Thyroid gland (tissue), 4 donors: ENCODE data around the gene FBXL22. TPM values are rescaled to one million over a fixed set of nuclear protein-coding genes. Genes with fewer than 3 reads are reported as not detected.

Experiments used
- DNase-seq, 2 donors: peaks; one replicate each; pipeline ENCODE4 v3.0.0-alpha.2; 2019
- H3K27ac ChIP-seq, 3 donors: fragments of 200-600 bp; sonication (generic); 1 replicate in 2 of 3; 2 replicates in 1 of 3; pipeline ENCODE4 v1.5.1; 2016 to 2019; ENCODE audit warnings: mild to moderate bottlenecking in 1 of 3, moderate library complexity in 1 of 3
- H3K27me3 ChIP-seq: fragments of 200-600 bp; sonication (generic); one replicate; pipeline ENCODE4 v1.5.1; 2019
- H3K36me3 ChIP-seq, 2 donors: fragments of 200-600 bp; sonication (generic); one replicate each; pipeline ENCODE4 v1.5.1; 2016 to 2019
- H3K4me1 ChIP-seq, 2 donors: fragments of 200-600 bp; sonication (generic); one replicate each; pipeline ENCODE4 v1.5.1; 2017 to 2019
- H3K4me3 ChIP-seq, 3 donors: fragments of 200-600 bp; sonication (generic); replicated peaks in 1 of 3; 1 replicate in 2 of 3; 2 replicates in 1 of 3; pipeline ENCODE4 v1.5.1; 2016; ENCODE audit warnings: mild to moderate bottlenecking in 1 of 3
- H3K9me3 ChIP-seq: fragments of 200-600 bp; sonication (generic); one replicate; pipeline ENCODE4 v1.5.1; 2017
- POLR2A ChIP-seq, 2 donors: fragments of 450-650 bp; IDR thresholded peaks; one replicate each; pipeline ENCODE4 v1.6.1; 2017; ENCODE audit warnings: antibody characterized with exemption in 2 of 2, mild to moderate bottlenecking in 2 of 2, moderate library complexity in 1 of 2
- WGBS, 2 donors: methylation state at CpG; one replicate each; pipeline ENCODE4 v1.1.5; 2017; 5-methylcytosine and 5-hydroxymethylcytosine counted together
- intact Hi-C: fragments of 100-400 bp; cut with DNase I; formaldehyde crosslinking; loops from one replicate; pipeline ENCODE4 v1.15.1; 2023
- total RNA-seq, 4 donors: library from RNA; depleted of rRNA; stranded (reverse); fragments of >200 nt; gene quantifications; one replicate each; pipeline ENCODE4 v1.2.3, GENCODE V29; 2016
- TF ChIP-seq, protein P1 (sequence below), 6 experiments: fragments of 200-600 bp in 3 of 6; fragments of 450-650 bp in 3 of 6; sonication (generic) in 3 of 6; IDR thresholded peaks; one replicate each; pipeline ENCODE4 v1.5.1; 2016 to 2019; ENCODE audit warnings: antibody characterized with exemption in 6 of 6, mild to moderate bottlenecking in 2 of 6, inconsistent platforms in 1 of 6, moderate library complexity in 1 of 6

The FBXL22 gene
- total RNA-seq, 4 donors from 2014 or later: 0.92 to 3.8 (median 2.3) TPM

DNA sequence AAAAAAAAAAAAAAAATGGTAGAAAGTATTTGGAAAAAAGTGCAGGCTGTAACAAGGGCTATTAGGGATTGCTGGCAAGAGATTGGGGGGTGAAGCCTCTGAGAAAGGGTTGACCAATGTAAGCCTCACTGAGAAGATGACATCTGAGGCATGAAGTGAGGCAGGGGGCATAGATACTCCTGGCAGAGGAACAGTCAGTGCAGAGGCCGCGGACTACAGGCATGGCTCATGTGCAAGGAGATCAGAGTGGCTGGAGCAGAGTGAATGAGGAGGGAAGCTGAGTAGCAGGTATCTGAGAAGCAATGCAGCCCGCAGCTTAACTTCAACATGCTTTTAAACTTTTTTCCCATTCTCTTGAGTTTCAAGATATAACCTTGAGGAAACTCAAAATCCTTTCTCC, 5.4 kb downstream of the FBXL22 start:
- Histone ChIP-seq H3K27ac (no peak overlapping the region), H3K9me3 (no peaks in the 10 kb centered on the region), H3K4me3 (no peak overlapping the region), H3K4me1 (peaks cover 22 to 32% of the 10 kb centered on the region in 2 donors), H3K36me3 (peaks cover 1 to 4% of the 10 kb centered on the region in 2 donors), H3K27me3 (no peaks in the 10 kb centered on the region)
- no peak for TF ChIP-seq POLR2A (IDR thresholded peaks at IDR 0.05)
- TF ChIP-seq, protein P1, sequence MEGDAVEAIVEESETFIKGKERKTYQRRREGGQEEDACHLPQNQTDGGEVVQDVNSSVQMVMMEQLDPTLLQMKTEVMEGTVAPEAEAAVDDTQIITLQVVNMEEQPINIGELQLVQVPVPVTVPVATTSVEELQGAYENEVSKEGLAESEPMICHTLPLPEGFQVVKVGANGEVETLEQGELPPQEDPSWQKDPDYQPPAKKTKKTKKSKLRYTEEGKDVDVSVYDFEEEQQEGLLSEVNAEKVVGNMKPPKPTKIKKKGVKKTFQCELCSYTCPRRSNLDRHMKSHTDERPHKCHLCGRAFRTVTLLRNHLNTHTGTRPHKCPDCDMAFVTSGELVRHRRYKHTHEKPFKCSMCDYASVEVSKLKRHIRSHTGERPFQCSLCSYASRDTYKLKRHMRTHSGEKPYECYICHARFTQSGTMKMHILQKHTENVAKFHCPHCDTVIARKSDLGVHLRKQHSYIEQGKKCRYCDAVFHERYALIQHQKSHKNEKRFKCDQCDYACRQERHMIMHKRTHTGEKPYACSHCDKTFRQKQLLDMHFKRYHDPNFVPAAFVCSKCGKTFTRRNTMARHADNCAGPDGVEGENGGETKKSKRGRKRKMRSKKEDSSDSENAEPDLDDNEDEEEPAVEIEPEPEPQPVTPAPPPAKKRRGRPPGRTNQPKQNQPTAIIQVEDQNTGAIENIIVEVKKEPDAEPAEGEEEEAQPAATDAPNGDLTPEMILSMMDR (IDR thresholded peaks at IDR 0.05): no peak
- intact Hi-C loops: loop anchor here (5.0 to 10.0 kb wide), 2 partner anchors 115 to 462 kb away; no protein-coding TSS in a partner anchor
- no peak for DNase-seq
- WGBS, 2 donors: 82 to 94% methylated on average over 3 of the region's 3 CpGs

DNA sequence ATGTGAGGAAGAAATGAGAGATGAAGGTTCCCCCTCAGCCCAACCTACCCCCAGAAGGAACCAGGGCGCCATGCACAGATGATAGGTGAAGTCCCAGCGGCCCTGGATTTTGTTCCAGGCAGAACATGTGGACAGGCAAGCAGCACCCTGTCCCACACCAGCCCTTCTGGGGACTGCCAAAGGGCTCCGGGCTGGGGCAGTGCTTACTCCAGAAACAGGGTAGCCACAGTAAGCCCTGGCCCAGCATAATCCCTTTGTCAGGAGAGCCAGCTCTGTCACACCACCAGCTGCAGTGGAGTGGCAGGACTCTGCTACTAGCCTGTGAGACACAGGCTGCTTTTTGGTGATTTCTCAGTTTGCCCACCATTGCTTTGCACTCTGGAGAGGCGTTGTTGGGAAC, 6.3 kb downstream of the FBXL22 start:
- Histone ChIP-seq H3K27me3 (no peaks in the 10 kb centered on the region), H3K4me1 (peaks cover 18 to 23% of the 10 kb centered on the region in 2 donors), H3K4me3 (no peak overlapping the region), H3K36me3 (peaks cover 4 to 9% of the 10 kb centered on the region in 2 donors), H3K27ac (no peak overlapping the region), H3K9me3 (no peaks in the 10 kb centered on the region)
- no peak for TF ChIP-seq POLR2A (IDR thresholded peaks at IDR 0.05)
- TF ChIP-seq, protein P1 (IDR thresholded peaks at IDR 0.05): no peak
- WGBS, 2 donors: 94 to 100% methylated on average over 4 of the region's 4 CpGs
- DNase-seq: no peak
- intact Hi-C loops: loop anchor here (5.0 to 10.0 kb wide), 2 partner anchors 116 to 461 kb away; no protein-coding TSS in a partner anchor

DNA sequence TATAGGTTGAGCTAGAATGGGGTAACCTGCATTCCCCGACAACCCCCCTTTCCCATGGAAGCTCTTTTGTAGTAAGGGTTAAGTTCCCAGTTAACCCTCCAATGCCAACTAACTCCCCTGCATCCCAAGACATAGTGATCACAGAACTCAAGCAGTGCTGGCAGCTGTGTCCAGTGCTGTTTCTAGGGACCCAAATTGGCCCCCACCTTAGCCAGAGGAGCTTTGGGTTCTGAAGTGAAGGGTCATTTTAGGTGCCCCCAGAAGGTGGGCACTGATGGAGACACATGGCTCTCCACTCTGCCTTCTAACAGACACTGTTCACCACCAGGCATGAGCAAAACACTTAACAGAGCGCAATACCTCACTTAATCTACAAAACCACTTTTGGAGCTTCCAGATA, 7.1 kb downstream of the FBXL22 start:
- peaks cover 4 to 15% of the 10 kb centered on the region in 2 donors for H3K36me3 ChIP-seq
- H3K9me3 ChIP-seq: no peaks in the 10 kb centered on the region
- DNase-seq: no peak
- 100% methylated on average over 2 of the region's 2 CpGs for WGBS, 2 donors
- H3K4me3 ChIP-seq: no peak overlapping the region
- TF ChIP-seq POLR2A (IDR thresholded peaks at IDR 0.05): no peak
- TF ChIP-seq, protein P1 (IDR thresholded peaks at IDR 0.05): no peak
- no peaks in the 10 kb centered on the region for H3K27me3 ChIP-seq
- intact Hi-C loops: loop anchor here (5.0 to 10.0 kb wide), 2 partner anchors 117 to 461 kb away; no protein-coding TSS in a partner anchor
- no peak overlapping the region for H3K27ac ChIP-seq
- peaks cover 11 to 17% of the 10 kb centered on the region in 2 donors for H3K4me1 ChIP-seq

DNA sequence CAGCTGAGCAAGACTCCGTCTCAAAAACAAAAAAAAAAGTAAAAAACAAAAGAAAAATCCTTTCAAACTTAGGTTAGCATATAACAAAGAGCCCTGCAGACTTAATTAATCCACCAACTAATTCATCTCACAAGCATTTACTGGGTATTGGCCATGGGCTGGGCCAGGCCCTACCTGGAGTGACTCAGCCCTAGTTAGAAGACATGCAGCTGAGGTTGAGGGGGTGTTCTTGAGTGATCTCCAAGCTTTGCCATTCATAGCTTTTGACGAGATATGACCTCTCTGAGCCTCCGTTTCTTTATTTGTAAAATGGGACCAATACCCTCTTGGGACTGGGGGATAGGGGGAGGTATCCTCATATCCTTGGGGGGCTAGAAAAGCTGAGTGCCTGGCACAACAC, 7.8 kb downstream of the FBXL22 start:
- H3K4me3 ChIP-seq: no peak overlapping the region
- no peaks in the 10 kb centered on the region for H3K9me3 ChIP-seq
- no peaks in the 10 kb centered on the region for H3K27me3 ChIP-seq
- no peak for DNase-seq
- H3K36me3 ChIP-seq: peaks cover 4 to 19% of the 10 kb centered on the region in 2 donors
- TF ChIP-seq, protein P1 (IDR thresholded peaks at IDR 0.05): no peak
- TF ChIP-seq POLR2A (IDR thresholded peaks at IDR 0.05): no peak
- peaks cover 3 to 17% of the 10 kb centered on the region in 2 donors for H3K4me1 ChIP-seq
- WGBS, 2 donors: 93 to 97% methylated on average over 3 of the region's 3 CpGs
- no peak overlapping the region for H3K27ac ChIP-seq
- intact Hi-C loops: loop anchor here (5.0 to 10.0 kb wide), 2 partner anchors 287 to 460 kb away; no protein-coding TSS in a partner anchor

DNA sequence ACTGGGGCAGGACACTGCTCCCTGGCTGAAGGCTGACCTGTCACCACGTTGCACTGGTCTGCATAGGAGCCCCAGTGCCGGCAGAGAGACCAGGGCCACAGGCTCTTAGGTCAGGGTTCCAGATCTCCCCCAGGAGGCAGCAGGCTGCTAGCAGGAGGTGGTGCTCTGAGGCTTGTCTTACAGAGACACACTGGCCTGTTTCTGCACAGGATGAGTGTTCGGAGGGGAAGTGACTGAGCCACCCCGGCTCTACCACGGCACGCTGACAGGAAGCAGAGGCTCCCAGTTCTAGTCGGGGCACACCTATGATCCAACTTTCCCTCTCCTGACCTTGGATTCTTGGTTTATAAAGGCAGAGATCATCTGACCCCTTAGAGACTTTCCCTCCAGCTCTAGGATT, 8.6 kb downstream of the FBXL22 start:
- no peaks in the 10 kb centered on the region for H3K9me3 ChIP-seq
- intact Hi-C loops: loop anchor here (5.0 to 10.0 kb wide), 2 partner anchors 286 to 459 kb away; no protein-coding TSS in a partner anchor
- H3K4me3 ChIP-seq: no peak overlapping the region
- H3K36me3 ChIP-seq: peaks cover 4 to 19% of the 10 kb centered on the region in 2 donors
- no peaks in the 10 kb centered on the region for H3K27me3 ChIP-seq
- 79% methylated on average over 7 of the region's 7 CpGs for WGBS, 2 donors
- no peak for DNase-seq
- peaks cover 6 to 22% of the 10 kb centered on the region in 2 donors for H3K4me1 ChIP-seq
- TF ChIP-seq, protein P1 (IDR thresholded peaks at IDR 0.05): no peak
- TF ChIP-seq POLR2A (IDR thresholded peaks at IDR 0.05): no peak
- no peak overlapping the region for H3K27ac ChIP-seq
